HPDE6-E6E7 (cell line): ENCODE data around the gene IZUMO1R.
"Not testable (repeated sequence)": the region's sequence is repeated elsewhere in the genome, so short reads cannot be mapped to it uniquely, and the experiment has no call there.

Experiments
- DNase-seq: peaks from one replicate; pipeline ENCODE4 v3.0.0; 2011; ENCODE audit warnings: missing footprints; ENCODE audit errors: extremely low spot score

The IZUMO1R gene

DNA sequence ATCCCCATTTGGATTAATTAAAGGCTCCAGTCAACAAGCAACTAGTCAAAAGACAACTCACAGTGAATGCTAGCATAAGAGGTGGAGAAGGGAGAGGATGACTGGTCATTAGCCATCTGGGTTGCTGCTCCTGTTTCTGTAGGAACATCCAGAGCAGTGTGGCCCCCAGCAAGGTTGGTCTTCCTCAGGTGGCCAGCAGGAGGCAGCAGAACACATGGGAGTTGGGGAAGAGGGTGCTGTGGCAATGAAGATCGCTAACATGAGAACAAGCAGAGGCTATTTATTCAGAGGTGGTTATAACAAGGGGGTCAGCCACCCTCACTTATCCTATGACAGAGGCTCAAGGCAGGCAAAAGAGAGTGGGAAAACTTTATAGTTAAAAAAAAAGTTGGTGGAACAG is 21.3 kb downstream of the IZUMO1R start:
- peak; percentile 12 for DNase-seq

DNA sequence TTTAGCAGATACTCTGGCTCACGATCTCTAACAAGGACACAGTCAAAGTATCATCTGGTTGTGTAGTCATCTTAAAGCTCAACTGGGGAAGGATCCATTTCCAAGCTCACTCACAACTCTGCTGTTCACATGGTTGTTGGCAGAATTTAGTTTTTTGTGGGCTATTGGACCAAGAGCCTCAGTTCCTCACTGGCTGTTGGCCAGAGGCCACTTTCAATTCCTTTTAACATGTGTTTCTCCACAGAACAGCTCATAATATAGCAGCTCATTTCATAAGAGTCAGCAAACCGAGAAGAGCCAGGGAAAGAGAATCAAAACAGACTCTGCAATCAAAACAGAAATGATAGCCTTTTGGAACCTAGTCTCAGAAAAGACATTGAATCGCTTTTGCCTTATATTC is 22.6 kb downstream of the IZUMO1R start:
- DNase-seq, result no peak

DNA sequence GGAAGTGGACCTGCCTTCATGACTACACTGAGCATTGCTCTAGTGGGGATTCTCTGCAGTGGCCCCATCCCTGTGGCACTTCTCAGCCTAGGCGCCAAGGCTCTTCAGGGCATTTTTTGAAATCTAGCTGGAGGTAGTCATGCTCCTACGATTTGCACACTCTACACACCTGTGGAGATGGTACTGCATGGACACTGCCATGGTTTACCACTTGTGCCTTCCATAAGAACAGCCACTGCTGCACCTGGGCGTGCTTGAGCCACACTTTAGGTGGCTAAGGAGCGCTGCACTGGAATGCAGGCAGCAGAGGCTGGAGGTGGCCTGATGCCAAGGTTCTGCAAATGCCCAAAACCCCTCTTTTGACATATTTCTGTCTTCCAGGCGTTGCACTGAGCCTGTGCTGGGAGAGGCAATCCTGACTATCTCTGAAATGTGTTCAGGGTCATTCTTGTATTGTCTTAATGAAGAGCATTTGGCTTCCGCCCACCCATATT is 24.3 kb downstream of the IZUMO1R start:
- no peak for DNase-seq

DNA sequence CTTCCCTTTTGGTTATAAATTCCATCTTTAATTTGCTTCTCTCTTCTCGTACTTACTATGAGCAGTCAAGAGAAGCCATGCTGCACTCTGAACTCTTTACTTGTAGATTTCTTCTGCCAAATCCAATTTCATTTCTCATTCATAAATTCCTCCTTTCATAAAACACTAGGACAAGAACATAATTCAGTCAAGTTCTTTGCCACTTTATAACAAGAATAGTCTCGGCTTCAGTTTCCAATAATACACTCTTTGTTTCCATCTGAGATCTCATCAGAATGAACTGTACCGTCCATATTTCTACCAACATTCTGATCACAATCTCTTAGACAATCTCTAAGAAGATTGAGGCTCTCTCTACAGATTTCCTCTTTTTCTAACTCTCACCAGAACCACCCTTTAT is 25.1 kb downstream of the IZUMO1R start:
- DNase-seq, result no peak

DNA sequence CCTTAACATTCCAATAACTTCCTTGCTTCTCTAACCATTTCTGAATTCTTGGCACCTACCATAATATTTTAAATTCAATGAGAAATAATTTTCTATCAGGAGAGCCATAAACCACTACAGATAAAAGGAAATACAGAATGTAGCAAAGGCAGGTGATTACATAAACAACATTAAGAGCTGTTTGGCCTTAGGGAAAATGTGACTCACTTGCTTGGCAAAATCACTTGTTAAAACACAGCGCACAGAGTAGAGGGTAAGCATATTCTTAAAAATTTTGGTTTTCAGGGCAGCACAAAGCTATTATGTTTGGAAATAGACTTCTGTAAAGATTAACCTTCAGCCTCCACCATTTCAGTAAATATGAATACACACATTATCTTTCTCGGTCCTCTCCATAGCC is 26.4 kb downstream of the IZUMO1R start:
- no peak for DNase-seq

DNA sequence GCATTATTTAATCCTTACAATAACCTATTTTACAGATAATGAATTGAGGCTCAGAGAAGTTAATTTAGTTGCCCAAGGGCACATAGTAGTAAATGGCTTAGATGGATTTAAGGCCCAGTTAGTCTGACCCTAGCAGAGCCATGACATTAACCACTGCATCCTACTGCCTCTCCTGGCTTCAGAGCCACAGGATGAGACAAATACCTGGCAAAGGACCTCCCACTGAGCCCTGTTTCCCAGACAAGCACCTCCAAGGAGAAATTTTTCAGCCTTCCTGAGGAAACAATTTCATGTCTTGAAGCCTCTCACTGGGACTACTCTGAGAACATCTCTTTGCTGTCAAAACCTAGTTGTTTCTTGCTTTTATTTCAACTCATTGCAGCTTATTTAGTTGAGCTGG is 28.4 kb downstream of the IZUMO1R start:
- DNase-seq, result no peak

DNA sequence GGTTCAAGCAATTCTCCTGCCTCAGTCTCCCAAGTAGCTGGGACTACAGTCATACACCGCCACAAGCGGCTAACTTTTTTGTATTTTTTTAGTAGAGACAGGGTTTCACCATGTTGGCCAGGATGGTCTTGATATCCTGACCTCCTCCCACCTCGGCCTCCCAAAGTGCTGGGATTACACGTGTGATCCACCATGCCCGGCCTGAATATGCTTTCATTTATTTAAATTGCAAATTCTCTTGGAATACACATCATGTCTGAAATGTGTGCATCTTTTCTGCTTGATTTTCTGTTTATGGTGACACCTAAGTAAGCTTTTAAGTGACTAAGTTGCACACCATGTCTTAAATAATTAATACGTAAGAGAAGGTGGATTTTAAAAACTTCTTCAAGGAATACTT is 31.7 kb downstream of the IZUMO1R start:
- DNase-seq, result no peak

DNA sequence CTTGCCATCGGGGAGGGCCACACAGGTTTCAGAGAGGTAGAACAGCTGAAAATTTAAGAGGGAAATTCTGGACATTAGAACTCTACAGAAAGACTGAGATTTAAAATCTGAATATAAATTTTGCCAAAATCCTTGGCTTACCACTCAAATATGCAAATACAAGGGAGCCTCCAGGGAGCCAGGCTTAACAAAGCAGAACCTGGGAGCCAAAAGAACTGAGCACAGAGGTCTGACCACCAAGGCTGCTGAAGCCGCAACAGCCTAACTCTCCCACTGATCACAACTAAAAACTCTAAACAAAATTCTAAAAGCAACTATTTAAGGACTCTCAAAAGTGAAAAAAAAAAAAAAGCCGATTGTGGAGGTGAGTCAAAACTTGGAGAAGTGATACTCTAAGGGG is 34.3 kb downstream of the IZUMO1R start:
- no peak for DNase-seq

DNA sequence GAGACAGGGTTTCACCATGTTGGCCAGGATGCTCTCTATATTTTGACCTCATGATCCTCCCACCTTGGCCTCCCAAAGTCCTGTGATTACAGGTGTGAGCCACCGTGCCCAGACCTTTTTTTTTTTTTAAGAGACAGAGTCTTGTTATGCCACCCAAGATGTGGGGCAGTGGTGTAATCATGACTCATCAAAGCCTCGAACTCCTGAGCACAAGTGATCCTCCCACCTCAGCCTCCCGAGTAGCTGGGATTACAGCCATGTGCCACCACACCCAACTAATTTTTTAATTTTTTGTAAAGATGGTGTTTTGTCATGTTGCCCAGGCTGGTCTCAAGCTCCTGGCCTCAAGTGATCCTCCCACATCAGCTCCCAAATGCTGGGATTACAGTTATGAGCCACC is 37.9 kb downstream of the IZUMO1R start:
- DNase-seq, result no peak

DNA sequence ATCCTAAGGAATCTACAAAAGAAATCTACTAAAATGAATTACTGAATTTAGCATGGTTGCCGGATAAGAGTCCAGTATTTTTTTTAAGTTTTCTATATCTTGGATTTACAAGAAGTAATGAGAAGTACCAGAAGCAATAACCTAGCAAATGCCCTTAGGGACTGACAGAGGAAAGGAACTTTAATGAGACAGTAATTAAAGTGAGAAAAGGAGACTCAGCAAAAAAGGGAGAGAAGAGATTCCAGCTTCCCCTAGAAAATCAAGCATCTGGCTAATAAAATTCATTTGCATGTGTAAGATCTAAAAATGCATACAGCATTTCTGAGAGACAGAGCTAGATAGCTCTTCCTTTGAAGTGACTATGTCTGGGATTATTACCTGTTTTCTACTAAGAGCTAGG is 39.1 kb downstream of the IZUMO1R start:
- no peak for DNase-seq

DNA sequence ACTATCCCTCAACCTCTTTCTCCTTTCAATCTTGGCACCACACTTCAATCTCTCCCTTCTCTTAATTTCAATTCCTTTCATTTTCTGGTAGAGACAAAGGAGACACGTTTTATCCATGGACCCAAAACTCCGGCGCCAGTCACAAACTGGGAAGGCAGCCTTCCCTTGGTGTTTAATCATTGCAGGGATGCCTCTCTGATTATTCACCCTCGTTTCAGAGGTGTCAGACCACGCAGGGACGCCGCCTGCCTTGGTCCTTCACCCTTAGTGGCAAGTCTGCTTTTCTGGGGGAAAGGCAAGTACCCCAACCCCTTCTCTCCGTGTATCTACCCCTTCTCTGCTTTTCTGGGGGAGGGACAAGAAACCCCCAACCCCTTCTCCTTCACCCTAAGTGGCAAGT is 41.9 kb downstream of the IZUMO1R start:
- not testable (repeated sequence) for DNase-seq

DNA sequence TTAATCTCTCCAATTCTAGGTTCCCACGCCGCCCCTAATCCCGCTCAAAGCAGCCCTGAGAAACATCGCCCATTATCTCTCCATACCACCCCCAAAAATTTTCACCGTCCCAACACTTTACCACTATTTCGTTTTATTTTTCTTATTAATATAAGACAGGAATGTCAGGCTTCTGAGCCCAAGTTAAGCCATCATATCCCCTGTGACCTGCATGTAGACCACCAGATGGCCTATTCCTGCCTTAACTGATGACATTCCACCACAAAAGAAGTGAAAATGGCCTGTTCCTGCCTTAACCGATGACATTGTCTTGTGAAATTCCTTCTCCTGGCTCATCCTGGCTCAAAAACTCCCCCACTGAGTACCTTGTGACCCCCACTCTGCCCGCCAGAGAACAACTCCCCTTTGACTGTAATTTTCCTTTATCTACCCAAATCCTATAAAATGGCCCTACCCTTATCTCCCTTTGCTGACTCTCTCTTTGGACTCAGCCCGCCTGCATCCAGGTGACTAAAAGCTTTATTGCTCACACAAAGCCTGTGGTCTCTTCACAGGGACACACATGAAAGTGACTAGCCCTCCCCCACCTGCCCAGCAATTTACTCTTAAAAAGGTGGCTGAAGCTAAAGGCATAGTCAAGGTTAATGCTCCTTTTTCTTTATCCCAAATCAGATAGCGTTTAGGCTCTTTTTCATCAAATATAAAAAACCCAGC is 46.6 kb downstream of the IZUMO1R start:
- DNase-seq, result not testable (repeated sequence)
